DND-41 (cell line): ENCODE measurements around the gene DUSP5.

Experiments
- CTCF ChIP-seq: IDR thresholded peaks from 2 replicates; pipeline ENCODE4 v1.5.1; 2012; ENCODE audit warnings: borderline replicate concordance, low read length, moderate library complexity, mild to moderate bottlenecking; ENCODE audit not compliant: poor library complexity, severe bottlenecking; ENCODE audit errors: extremely low read depth
- EZH2 ChIP-seq: IDR thresholded peaks from 3 replicates; pipeline ENCODE4 v1.6.1; 2012; ENCODE audit warnings: borderline replicate concordance, low read depth, mild to moderate bottlenecking, moderate library complexity, low read length, inconsistent platforms; ENCODE audit not compliant: severe bottlenecking

GRCh38 chr10:110513949-110514348 is 16.2 kb downstream of the DUSP5 start:
- TF ChIP-seq EZH2 (no peak), CTCF (no peak)
